IPS DF 19.7 (cell line): Measurements from ENCODE around the gene DYNLRB1.
"Not testable (repeated sequence)": the region's sequence is repeated elsewhere in the genome, so short reads cannot be mapped to it uniquely, and the experiment has no call there.

Experiments
- DNase-seq: peaks from one replicate; pipeline ENCODE4 v3.0.0-alpha.2; 2013; ENCODE audit warnings: low read depth, low spot score

DYNLRB1 gene

DNA sequence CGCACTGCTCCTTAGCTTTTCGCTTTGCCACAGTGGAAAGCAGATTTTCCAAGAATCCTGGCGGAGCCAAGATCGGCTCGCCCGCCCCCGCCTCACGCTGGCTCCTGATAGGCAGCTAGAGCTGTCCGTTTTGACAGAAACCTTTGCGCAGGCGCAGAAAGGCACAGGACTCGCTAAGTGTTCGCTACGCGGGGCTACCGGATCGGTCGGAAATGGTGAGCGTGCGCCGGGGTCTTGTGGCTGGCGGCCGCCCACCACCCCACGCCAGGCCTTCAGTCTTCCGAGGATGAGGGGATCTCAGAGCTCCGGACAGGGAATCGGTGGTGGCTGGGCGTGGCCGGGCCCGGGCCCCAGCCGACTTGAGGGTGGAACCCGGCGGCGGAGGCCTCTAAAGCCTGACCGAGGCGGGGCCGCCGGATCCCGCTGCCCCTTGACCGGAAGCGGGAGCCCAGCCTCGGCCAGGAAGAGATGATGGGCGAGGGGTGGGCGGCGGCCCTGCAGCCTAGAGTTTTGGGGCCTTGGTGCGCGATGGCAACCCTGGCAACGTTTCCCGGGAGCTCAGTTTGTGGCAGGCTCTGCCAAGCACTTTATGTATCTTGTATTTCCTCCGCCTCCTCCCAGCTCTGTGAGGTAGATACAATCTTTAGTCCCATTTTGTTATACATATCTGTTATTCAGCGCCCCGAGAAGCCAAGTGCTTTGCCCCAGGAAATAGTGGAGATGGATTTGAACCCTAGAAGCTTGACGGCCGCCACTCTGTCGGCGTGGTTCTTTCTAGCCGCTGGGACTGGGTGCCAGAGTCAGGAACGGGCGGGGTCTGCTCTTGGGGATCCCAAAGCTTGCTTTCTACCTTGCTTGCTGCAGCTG is at the start of gene DYNLRB1:
DYNLRB1 (plus strand) TSS at position 176 of the 867 bp plus-strand sequence; CDS start at position 213, 37 bp downstream.
- DNase-seq = peak; percentile 88

DNA sequence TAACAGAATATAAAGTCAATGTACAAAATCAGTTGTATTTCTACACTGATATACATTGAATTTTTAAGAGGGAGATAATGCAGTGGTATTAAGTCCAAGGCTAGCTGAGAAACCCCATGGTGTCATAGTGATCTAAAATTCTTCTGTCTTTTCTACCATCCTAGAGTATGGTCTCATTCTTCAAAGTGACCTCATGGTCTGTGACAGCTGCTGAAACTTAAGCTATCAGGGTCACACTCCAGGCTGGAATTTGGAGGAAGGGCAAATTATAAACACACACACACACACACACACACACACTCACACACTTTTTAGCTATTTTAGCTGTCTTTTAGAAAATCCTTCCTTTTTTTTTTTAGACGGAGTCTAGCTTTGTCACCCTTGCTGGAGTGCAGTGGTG is 47.3 kb upstream of the DYNLRB1 start:
- no peak for DNase-seq

DNA sequence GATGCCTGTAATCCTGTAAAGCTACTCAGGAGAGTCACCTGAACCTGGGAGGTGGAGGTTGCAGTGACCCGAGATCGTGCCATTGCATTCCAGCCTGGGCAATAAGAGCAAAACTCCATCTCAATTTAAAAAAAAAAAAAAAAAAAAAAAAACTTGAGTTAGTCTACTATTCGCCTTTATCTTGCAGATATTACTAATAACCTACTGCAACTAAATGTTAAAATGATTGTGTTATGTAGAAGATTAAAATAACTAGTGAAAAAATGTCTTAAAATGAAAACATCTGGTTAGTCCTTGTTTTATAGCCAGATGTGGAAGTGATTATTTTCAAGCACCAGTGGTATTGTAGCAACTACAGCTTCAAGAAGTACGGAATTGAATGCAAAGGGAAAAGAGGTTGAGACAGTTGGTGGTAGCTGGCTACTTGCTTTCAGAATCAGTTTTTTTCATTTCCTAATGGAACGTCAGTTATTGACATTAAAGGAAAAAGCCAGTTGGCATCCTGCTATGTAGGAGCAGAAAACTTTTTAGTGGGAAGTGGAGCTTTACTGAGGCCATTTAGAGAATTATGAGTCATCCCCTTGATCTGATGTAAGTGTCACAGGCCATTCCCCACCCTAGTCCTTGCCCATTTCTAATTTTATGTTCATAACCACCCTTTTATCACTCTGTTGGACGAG is 43.8 kb upstream of the DYNLRB1 start:
- no peak for DNase-seq

GRCh38 chr20:34473262-34473883 is 42.8 kb upstream of the DYNLRB1 start:
- DNase-seq = no peak

- DNase-seq = no peak
Observed at GRCh38 chr20:34475979-34476736, 40.1 kb upstream of the DYNLRB1 start.

GRCh38 chr20:34479627-34480026 is 36.6 kb upstream of the DYNLRB1 start:
- no peak for DNase-seq

DNA sequence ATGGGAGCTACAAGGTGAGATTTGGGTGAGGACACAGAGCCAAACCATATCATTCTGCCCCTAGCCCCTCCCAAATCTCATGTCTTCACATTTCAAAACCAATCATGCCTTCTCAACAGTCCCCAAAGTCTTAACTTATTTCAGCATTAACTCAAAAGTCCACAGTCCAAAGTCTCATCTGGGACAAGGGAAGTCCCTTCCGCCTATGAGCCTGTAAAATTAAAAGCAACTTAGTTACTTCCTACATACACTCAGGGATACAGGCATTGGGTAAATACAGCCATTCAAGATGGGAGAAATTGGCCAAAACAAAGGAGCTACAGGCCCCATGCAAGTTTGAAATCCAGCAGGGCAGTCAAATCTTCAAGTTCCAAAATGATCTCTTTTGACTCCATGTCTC is 34.1 kb upstream of the DYNLRB1 start:
- DNase-seq = not testable (repeated sequence)

- DNase-seq = not testable (repeated sequence)
Observed at GRCh38 chr20:34483585-34484220, 32.5 kb upstream of the DYNLRB1 start.

GRCh38 chr20:34485068-34485634 is 31.1 kb upstream of the DYNLRB1 start:
- no peak for DNase-seq

- no peak for DNase-seq
Observed at GRCh38 chr20:34491226-34491931, 24.8 kb upstream of the DYNLRB1 start.

GRCh38 chr20:34491932-34492509 is 24.2 kb upstream of the DYNLRB1 start:
- DNase-seq = no peak

DNA sequence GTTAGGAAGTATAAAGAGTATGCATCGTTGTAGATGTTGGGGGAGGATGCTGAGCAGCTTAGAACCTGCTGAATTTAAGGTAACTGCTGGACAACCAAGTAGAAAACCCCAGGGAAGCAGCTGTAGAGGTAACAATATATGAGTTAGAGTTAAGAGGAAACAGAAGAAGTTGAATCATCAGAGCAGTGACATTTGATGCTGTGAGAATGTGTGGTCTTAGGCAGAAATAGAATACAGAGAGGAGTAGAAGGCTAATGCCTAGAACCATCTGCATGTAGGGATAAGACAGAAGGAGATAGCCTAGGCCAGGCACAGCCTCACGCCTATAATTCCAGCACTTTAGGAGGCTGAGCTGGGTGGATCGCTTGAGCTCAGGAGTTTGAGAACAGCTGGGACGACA is 22.6 kb upstream of the DYNLRB1 start:
- no peak for DNase-seq

GRCh38 chr20:34495307-34495706 is 20.9 kb upstream of the DYNLRB1 start:
- DNase-seq = no peak

GRCh38 chr20:34495916-34496315 is 20.3 kb upstream of the DYNLRB1 start:
- no peak for DNase-seq

- DNase-seq = not testable (repeated sequence)
Observed at GRCh38 chr20:34497596-34497995, 18.6 kb upstream of the DYNLRB1 start.

GRCh38 chr20:34500823-34501222 is 15.4 kb upstream of the DYNLRB1 start:
- DNase-seq = no peak

DNA sequence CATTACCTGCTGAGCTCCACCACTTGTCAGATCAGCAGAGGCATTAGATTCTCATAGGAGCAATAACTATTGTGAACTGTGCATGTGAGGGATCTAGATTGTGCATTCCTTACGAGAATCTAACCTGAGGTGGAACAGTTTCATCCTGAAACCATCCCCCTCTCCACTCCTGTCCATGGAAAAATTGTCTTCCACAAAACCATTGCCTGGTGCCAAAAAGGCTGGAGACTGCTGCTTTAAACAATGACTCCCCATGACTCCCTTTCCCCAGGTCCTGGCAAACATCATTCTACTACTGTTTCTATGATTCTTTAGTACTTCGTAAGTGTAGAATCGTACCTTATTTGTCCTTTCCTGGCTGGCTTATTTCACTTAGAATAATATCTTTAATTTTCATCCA is 9.7 kb upstream of the DYNLRB1 start:
- no peak for DNase-seq

GRCh38 chr20:34507702-34508413 is 8.4 kb upstream of the DYNLRB1 start:
- DNase-seq = no peak

GRCh38 chr20:34510575-34510974 is 5.6 kb upstream of the DYNLRB1 start:
- DNase-seq = no peak
